Measurements from ENCODE around the gene ACO2. TPM values are rescaled to one million over a fixed set of nuclear protein-coding genes. Genes with fewer than 3 reads are reported as not detected.
A peak's percentile ranks its signal among the peaks of the same experiment; 100 is the strongest.

The ACO2 gene
- total and polyA plus RNA-seq, 11 donors = 375 to 1,146 (median 739) TPM

DNA sequence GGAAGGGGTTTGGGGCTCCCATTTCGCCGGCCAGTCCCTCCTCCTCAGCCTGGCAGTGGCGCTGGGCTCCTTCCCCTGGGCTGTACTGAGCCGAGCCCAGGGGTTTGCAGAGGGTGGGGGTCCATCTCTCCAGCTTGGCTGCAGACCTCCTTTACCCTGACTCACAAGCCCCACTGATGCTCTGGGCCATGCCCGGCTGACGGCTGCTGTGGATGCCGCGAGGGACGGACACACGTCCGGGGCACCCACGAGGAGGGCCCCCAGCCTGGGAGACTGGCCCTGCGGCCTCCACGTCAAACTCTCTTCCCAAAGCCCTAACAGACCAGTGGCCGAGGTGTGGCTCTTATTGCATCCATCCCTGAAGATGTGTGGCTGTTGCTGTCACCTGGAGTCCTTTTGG, 106.6 kb downstream of the ACO2 start:
- 84 to 93% (median 90%) methylated on average over 3 to 15 of the region's 15 CpGs for WGBS, 4 donors
- TF ChIP-seq POLR2A (IDR thresholded peaks at IDR 0.05) (no peak), CTCF (IDR thresholded peaks at IDR 0.05) (no peak)
- H3K27me3 ChIP-seq = no peaks in the 10 kb centered on the region
- H3K36me3 ChIP-seq = peaks cover 0 to 39% (median 4%) of the 10 kb centered on the region in 9 donors
- DNase-seq (peak in 1 of 5 donors; percentile 20), ATAC-seq (no peak)
- no peak overlapping the region for H3K4me3 ChIP-seq
- peaks cover 0 to 46% (median 11%) of the 10 kb centered on the region in 12 donors for H3K4me1 ChIP-seq
- intact Hi-C loops (cut with DNase I) = no loop called here
- peak overlapping the region in 10 of 12 donors; percentile 9 to 75 (median 58) for H3K27ac ChIP-seq
- H3K9me3 ChIP-seq = no peaks in the 10 kb centered on the region

DNA sequence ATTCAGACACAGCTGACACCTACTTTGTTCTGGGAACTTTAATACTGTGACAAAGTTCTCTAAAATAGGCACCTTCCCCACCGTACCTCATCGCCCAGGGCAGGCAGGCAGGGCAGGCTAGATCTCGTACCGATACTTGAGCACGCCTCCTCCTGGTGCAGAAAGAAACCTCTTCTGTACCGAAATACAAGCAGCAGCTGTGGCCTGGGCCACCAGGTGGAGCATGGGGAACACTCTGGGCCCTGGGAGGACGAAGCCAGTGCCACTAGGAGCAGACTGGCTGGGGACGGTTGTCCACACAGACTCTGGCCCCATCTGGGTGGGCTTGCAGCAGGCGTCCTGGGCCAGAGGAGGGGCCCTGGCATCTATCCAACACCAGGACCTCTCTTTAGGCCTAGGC, 108.0 kb downstream of the ACO2 start:
- DNase-seq (peak; percentile 57 to 78 (median 73)), ATAC-seq (peak; percentile 25 to 69 (median 45))
- Histone ChIP-seq H3K9me3 (no peaks in the 10 kb centered on the region), H3K27ac (peak overlapping the region in 4 of 12 donors; percentile 21 to 75 (median 57)), H3K4me3 (no peak overlapping the region), H3K36me3 (peaks cover 0 to 45% (median 9%) of the 10 kb centered on the region in 9 donors), H3K4me1 (peaks cover 0 to 46% (median 11%) of the 10 kb centered on the region in 12 donors), H3K27me3 (no peaks in the 10 kb centered on the region)
- intact Hi-C loops (cut with DNase I) = no loop called here
- 48 to 68% (median 62%) methylated on average over 6 to 9 of the region's 9 CpGs for WGBS, 4 donors
- TF ChIP-seq CTCF (IDR thresholded peaks at IDR 0.05) (peak; percentile 45 to 75 (median 63)), POLR2A (IDR thresholded peaks at IDR 0.05) (no peak)

GRCh38 chr22:41578114-41578513, 109.2 kb downstream of the ACO2 start:
- intact Hi-C loops (cut with DNase I) = no loop called here
- Histone ChIP-seq H3K4me3 (no peak overlapping the region), H3K36me3 (peaks cover 0 to 58% (median 18%) of the 10 kb centered on the region in 9 donors), H3K27me3 (no peaks in the 10 kb centered on the region), H3K27ac (peak overlapping the region in 3 of 12 donors; percentile 7 to 75 (median 22)), H3K4me1 (peaks cover 0 to 54% (median 11%) of the 10 kb centered on the region in 12 donors), H3K9me3 (no peaks in the 10 kb centered on the region)
- ATAC-seq = peak; percentile 1 to 9 (median 5)
- TF ChIP-seq CTCF (IDR thresholded peaks at IDR 0.05) (no peak), POLR2A (IDR thresholded peaks at IDR 0.05) (no peak)
- DNase-seq = peak in 2 of 5 donors; percentile 31 to 60
- WGBS, 4 donors = 86 to 92% (median 91%) methylated on average over 8 of the region's 8 CpGs

Other genes starting within 250 kb of the ACO2 start
- gene CHADL, start 228.2 kb upstream of the ACO2 start, total RNA-seq = 10 to 100 TPM in 5 of 9 donors, 1 to 10 TPM in 4; 5.6 to 20.6 (median 10.7) TPM
- gene CHADL, start 228.2 kb upstream of the ACO2 start, polyA plus RNA-seq = 10 to 100 TPM in 1 of 2 donors, 1 to 10 TPM in 1; 3.9 to 31.2 TPM
- 10 to 100 TPM; 27.7 to 75.6 (median 35.0) TPM for gene RANGAP1, start 182.9 kb upstream of the ACO2 start, total RNA-seq
- 100 to 1,000 TPM in 1 of 2 donors, 10 to 100 TPM in 1; 23.7 to 125 TPM for gene RANGAP1, start 182.9 kb upstream of the ACO2 start, polyA plus RNA-seq
- 10 to 100 TPM; 32.2 to 50.4 (median 37.1) TPM for gene ZC3H7B, start 167.6 kb upstream of the ACO2 start, total RNA-seq
- 10 to 100 TPM; 29.7 to 48.7 TPM for gene ZC3H7B, start 167.6 kb upstream of the ACO2 start, polyA plus RNA-seq
- gene TEF, start 87.2 kb upstream of the ACO2 start, total RNA-seq = 10 to 100 TPM in 8 of 9 donors, 1 to 10 TPM in 1; 7.2 to 35.3 (median 19.6) TPM
- 10 to 100 TPM in 1 of 2 donors, 1 to 10 TPM in 1; 9.9 to 15.8 TPM for gene TEF, start 87.2 kb upstream of the ACO2 start, polyA plus RNA-seq
- 10 to 100 TPM; 29.0 to 74.5 (median 46.1) TPM for gene TOB2, start 22.3 kb upstream of the ACO2 start, total RNA-seq
- 10 to 100 TPM; 29.6 to 44.9 TPM for gene TOB2, start 22.3 kb upstream of the ACO2 start, polyA plus RNA-seq
- gene PHF5A, start 425 bp upstream of the ACO2 start, total RNA-seq = 10 to 100 TPM; 13.4 to 29.3 (median 20.0) TPM
- 10 to 100 TPM; 40.3 to 49.9 TPM for gene PHF5A, start 425 bp upstream of the ACO2 start, polyA plus RNA-seq
- gene POLR3H, start 75.4 kb downstream of the ACO2 start, total RNA-seq = 10 to 100 TPM; 12.2 to 27.4 (median 18.3) TPM
- gene POLR3H, start 75.4 kb downstream of the ACO2 start, polyA plus RNA-seq = 10 to 100 TPM; 20.2 to 31.2 TPM
- gene CSDC2, start 91.9 kb downstream of the ACO2 start, total RNA-seq = 100 to 1,000 TPM in 8 of 9 donors, 10 to 100 TPM in 1; 94.1 to 564 (median 266) TPM
- gene CSDC2, start 91.9 kb downstream of the ACO2 start, polyA plus RNA-seq = 100 to 1,000 TPM; 300 to 463 TPM
- 10 to 100 TPM; 10.8 to 26.4 (median 22.9) TPM for gene PMM1, start 120.7 kb downstream of the ACO2 start, total RNA-seq
- 10 to 100 TPM; 17.3 to 34.8 TPM for gene PMM1, start 120.7 kb downstream of the ACO2 start, polyA plus RNA-seq
- 10 to 100 TPM; 29.0 to 51.0 (median 40.6) TPM for gene DESI1, start 151.9 kb downstream of the ACO2 start, total RNA-seq
- gene DESI1, start 151.9 kb downstream of the ACO2 start, polyA plus RNA-seq = 10 to 100 TPM; 24.2 to 39.8 TPM
- gene XRCC6, start 152.2 kb downstream of the ACO2 start, total RNA-seq = 100 to 1,000 TPM; 162 to 204 (median 176) TPM
- gene XRCC6, start 152.2 kb downstream of the ACO2 start, polyA plus RNA-seq = 100 to 1,000 TPM; 123 to 231 TPM
- 100 to 1,000 TPM; 168 to 233 (median 201) TPM for gene SNU13, start 219.8 kb downstream of the ACO2 start, total RNA-seq
- gene SNU13, start 219.8 kb downstream of the ACO2 start, polyA plus RNA-seq = 100 to 1,000 TPM; 222 to 292 TPM
- 1 to 10 TPM in 3 of 9 donors, under 1 TPM in 2, not detected in 4; 0.40 to 2.3 (median 1.1) TPM for gene MEI1, start 230.4 kb downstream of the ACO2 start, total RNA-seq
- under 1 TPM; 0.23 to 0.54 TPM for gene MEI1, start 230.4 kb downstream of the ACO2 start, polyA plus RNA-seq